ENCODE results near the gene EN2.

The EN2 gene

GRCh38 chr7:155450558-155450969 lies 7.4 kb upstream of the EN2 start:
- DNase-seq (ENCODE audit: low read depth, low spot score): no peak

- no peak for DNase-seq (ENCODE audit: low read depth, low spot score)
These were observed 6.7 kb upstream of the EN2 start for GRCh38 chr7:155450970-155451801.

GRCh38 chr7:155451840-155452239 lies 6.1 kb upstream of the EN2 start:
- DNase-seq (ENCODE audit: low read depth, low spot score): no peak

- no peak for DNase-seq (ENCODE audit: low read depth, low spot score)
These were observed 5.2 kb upstream of the EN2 start for GRCh38 chr7:155452505-155453295.

- DNase-seq (ENCODE audit: low read depth, low spot score): no peak
These were observed 4.4 kb upstream of the EN2 start for GRCh38 chr7:155453296-155454182.

- no peak for DNase-seq (ENCODE audit: low read depth, low spot score)
These were observed 3.5 kb upstream of the EN2 start for GRCh38 chr7:155454183-155455112.

GRCh38 chr7:155455132-155455693 lies 2.7 kb upstream of the EN2 start:
- DNase-seq (ENCODE audit: low read depth, low spot score): no peak

GRCh38 chr7:155455776-155456737 lies 1.9 kb upstream of the EN2 start:
- no peak for DNase-seq (ENCODE audit: low read depth, low spot score)

- DNase-seq (ENCODE audit: low read depth, low spot score): no peak
These were observed 988 bp upstream of the EN2 start for GRCh38 chr7:155456738-155457543.

GRCh38 chr7:155457544-155458110 lies 302 bp upstream of the EN2 start:
- DNase-seq (ENCODE audit: low read depth, low spot score): no peak

GRCh38 chr7:155458878-155459699 lies 1.2 kb downstream of the EN2 start:
- no peak for DNase-seq (ENCODE audit: low read depth, low spot score)

- no peak for DNase-seq (ENCODE audit: low read depth, low spot score)
These were observed 2.0 kb downstream of the EN2 start for GRCh38 chr7:155459700-155460461.

GRCh38 chr7:155460926-155461613 lies 3.1 kb downstream of the EN2 start:
- DNase-seq (ENCODE audit: low read depth, low spot score): no peak

- DNase-seq (ENCODE audit: low read depth, low spot score): no peak
These were observed 3.7 kb downstream of the EN2 start for GRCh38 chr7:155461631-155462030.

GRCh38 chr7:155462163-155462735 lies 4.3 kb downstream of the EN2 start:
- no peak for DNase-seq (ENCODE audit: low read depth, low spot score)
